K562 treated with DMSO at 1 percent for 12 hours (cell line): ENCODE results near the gene VARS1. TPM values are rescaled to one million over a fixed set of nuclear protein-coding genes. Genes with fewer than 3 reads are reported as not detected.

Experiments
- total RNA-seq: library from RNA; unstranded; fragments of 300-600 nt; gene quantifications from 2 replicates; pipeline ENCODE4 v1.2.3, GENCODE V29; 2022; ENCODE audit not compliant: insufficient read depth

VARS1 gene
- total RNA-seq: 86.3 and 98.8 TPM in 2 replicates

GRCh38 chr6:31795616-31796298, at the start of gene VARS1:
Gene VARS1, minus strand, starts transcription at chr6:31795752. Its CDS starts 535 bp downstream, at chr6:31795217.

GRCh38 chr6:31827286-31828079, 31.9 kb upstream of the VARS1 start, which contains the start of gene HSPA1B:
Gene HSPA1B, plus strand, starts transcription at chr6:31827738. Its CDS starts 213 bp downstream, at chr6:31827951.

GRCh38 chr6:31815025-31815838, 19.7 kb upstream of the VARS1 start, which contains the start of the genes HSPA1A and HSPA1L:
Gene HSPA1A, plus strand, starts transcription at chr6:31815543. Its CDS starts 214 bp downstream, at chr6:31815757.
Gene HSPA1L, minus strand, starts transcription at chr6:31815283. Its CDS starts 3,311 bp downstream, at chr6:31811972.

GRCh38 chr6:31806470-31807272, 11.1 kb upstream of the VARS1 start, which contains the start of gene LSM2:
Gene LSM2, minus strand, starts transcription at chr6:31806966. Its CDS starts 209 bp downstream, at chr6:31806757.

GRCh38 chr6:31776989-31777666, 18.4 kb downstream of the VARS1 start, which contains the start of gene VWA7:
Gene VWA7, minus strand, starts transcription at chr6:31777328. Its CDS starts 549 bp downstream, at chr6:31776779.

GRCh38 chr6:31762356-31762755, 33.2 kb downstream of the VARS1 start, which contains the start of gene SAPCD1:
Gene SAPCD1, plus strand, starts transcription at chr6:31762656. Its CDS starts 399 bp downstream, at chr6:31763055.

Other genes with a start within 250 kb of the VARS1 start
- gene ATP6V1G2, start 249.1 kb downstream of the VARS1 start, total RNA-seq: not detected in 2 replicates
- gene NFKBIL1, start 248.1 kb downstream of the VARS1 start, total RNA-seq: 65.2 and 74.9 TPM in 2 replicates
- 1.2 TPM in 1 of 2 replicates, not detected in the other for gene LTA, start 223.5 kb downstream of the VARS1 start, total RNA-seq
- gene TNF, start 220.2 kb downstream of the VARS1 start, total RNA-seq: not detected in 2 replicates
- gene LTB, start 213.3 kb downstream of the VARS1 start, total RNA-seq: 1.1 TPM in 1 of 2 replicates, not detected in the other
- 3.7 and 5.1 TPM in 2 replicates for gene LST1, start 209.5 kb downstream of the VARS1 start, total RNA-seq
- gene NCR3, start 202.7 kb downstream of the VARS1 start, total RNA-seq: 2.2 TPM in 1 of 2 replicates, not detected in the other
- 8.8 and 20.6 TPM in 2 replicates for gene AIF1, start 180.5 kb downstream of the VARS1 start, total RNA-seq
- gene PRRC2A, start 175.0 kb downstream of the VARS1 start, total RNA-seq: 149 and 261 TPM in 2 replicates
- gene BAG6, start 143.1 kb downstream of the VARS1 start, total RNA-seq: 285 and 425 TPM in 2 replicates
- 3.6 and 14.1 TPM in 2 replicates for gene APOM, start 139.9 kb downstream of the VARS1 start, total RNA-seq
- 22.4 and 35.6 TPM in 2 replicates for gene C6orf47, start 135.0 kb downstream of the VARS1 start, total RNA-seq
- 48.9 and 50.1 TPM in 2 replicates for gene GPANK1, start 130.8 kb downstream of the VARS1 start, total RNA-seq
- gene CSNK2B, start 129.7 kb downstream of the VARS1 start, total RNA-seq: 524 and 598 TPM in 2 replicates
- 2.1 and 12.9 TPM in 2 replicates for gene LY6G5B, start 125.8 kb downstream of the VARS1 start, total RNA-seq
- gene LY6G5C, start 114.7 kb downstream of the VARS1 start, total RNA-seq: not detected in 2 replicates
- 80.3 and 103 TPM in 2 replicates for gene ABHD16A, start 92.4 kb downstream of the VARS1 start, total RNA-seq
- gene LY6G6F, start 88.9 kb downstream of the VARS1 start, total RNA-seq: not detected in 2 replicates
- not detected in 2 replicates for gene LY6G6D, start 80.4 kb downstream of the VARS1 start, total RNA-seq
- gene LY6G6C, start 74.0 kb downstream of the VARS1 start, total RNA-seq: not detected in 2 replicates
- gene MPIG6B, start 72.4 kb downstream of the VARS1 start, total RNA-seq: not detected in 2 replicates
- gene DDAH2, start 66.5 kb downstream of the VARS1 start, total RNA-seq: 45.6 and 57.2 TPM in 2 replicates
- 1,195 and 1,297 TPM in 2 replicates for gene CLIC1, start 59.2 kb downstream of the VARS1 start, total RNA-seq
- gene MSH5, start 55.7 kb downstream of the VARS1 start, total RNA-seq: 14.8 and 39.6 TPM in 2 replicates
- 6.8 and 8.2 TPM in 2 replicates for gene SAPCD1, start 33.1 kb downstream of the VARS1 start, total RNA-seq
- 1.5 and 6.2 TPM in 2 replicates for gene VWA7, start 18.4 kb downstream of the VARS1 start, total RNA-seq
- 150 and 173 TPM in 2 replicates for gene LSM2, start 11.2 kb upstream of the VARS1 start, total RNA-seq
- 3.4 and 6.2 TPM in 2 replicates for gene HSPA1L, start 19.5 kb upstream of the VARS1 start, total RNA-seq
- gene HSPA1A, start 19.8 kb upstream of the VARS1 start, total RNA-seq: 632 and 775 TPM in 2 replicates
- gene HSPA1B, start 32.0 kb upstream of the VARS1 start, total RNA-seq: 409 and 626 TPM in 2 replicates
- gene NEU1, start 67.1 kb upstream of the VARS1 start, total RNA-seq: 218 and 311 TPM in 2 replicates
- gene SLC44A4, start 83.2 kb upstream of the VARS1 start, total RNA-seq: 9.6 and 13.1 TPM in 2 replicates
- gene EHMT2, start 101.9 kb upstream of the VARS1 start, total RNA-seq: 62.9 and 90.8 TPM in 2 replicates
- 3.8 and 4.7 TPM in 2 replicates for gene ZBTB12, start 106.3 kb upstream of the VARS1 start, total RNA-seq
- gene C2, start 132.0 kb upstream of the VARS1 start, total RNA-seq: 8.2 and 11.3 TPM in 2 replicates
- 1.1 TPM in 1 of 2 replicates, not detected in the other for gene CFB, start 150.3 kb upstream of the VARS1 start, total RNA-seq
- gene NELFE, start 163.2 kb upstream of the VARS1 start, total RNA-seq: 77.2 and 101 TPM in 2 replicates
- 52.5 and 70.7 TPM in 2 replicates for gene SKIC2, start 163.4 kb upstream of the VARS1 start, total RNA-seq
- gene DXO, start 176.4 kb upstream of the VARS1 start, total RNA-seq: 16.1 and 31.2 TPM in 2 replicates
- 1.9 and 6.4 TPM in 2 replicates for gene C4A, start 186.3 kb upstream of the VARS1 start, total RNA-seq
- 3.6 and 5.9 TPM in 2 replicates for gene C4B, start 219.0 kb upstream of the VARS1 start, total RNA-seq
- gene CYP21A2, start 242.7 kb upstream of the VARS1 start, total RNA-seq: 0.72 TPM in 1 of 2 replicates, not detected in the other